Ovary (tissue), 9 donors: ENCODE results near the gene HS6ST2. TPM values are rescaled to one million over a fixed set of nuclear protein-coding genes. Genes with fewer than 3 reads are reported as not detected.

Source experiments
- DNase-seq, 5 donors: peaks; one replicate each; pipeline ENCODE4 v3.0.0-alpha.2; 2019 to 2020
- H3K27ac ChIP-seq, 2 donors: fragments of 200-600 bp; one replicate each; pipeline versions ENCODE4 v1.5.1 to v1.8.0; 2019 to 2022
- H3K27me3 ChIP-seq: fragments of 200-600 bp; one replicate; pipeline ENCODE4 v1.8.0; 2022
- H3K36me3 ChIP-seq: fragments of 200-600 bp; sonication (generic); one replicate; pipeline ENCODE4 v1.5.1; 2019
- H3K4me1 ChIP-seq: one replicate; pipeline ENCODE4 v1.8.1; 2013; ENCODE audit warnings: mild to moderate bottlenecking, moderate library complexity; ENCODE audit not compliant: insufficient read depth
- H3K4me3 ChIP-seq: fragments of 200-600 bp; sonication (generic); one replicate; pipeline ENCODE4 v1.5.1; 2017
- H3K9me3 ChIP-seq, 2 donors: fragments of 200-600 bp in 1 of 2; sonication (generic) in 1 of 2; one replicate each; pipeline versions ENCODE4 v1.5.1 to v1.8.1; 2013 to 2019; ENCODE audit warnings: mild to moderate bottlenecking in 1 of 2, moderate library complexity in 1 of 2
- EP300 ChIP-seq: sonication (generic); formaldehyde crosslinking; IDR thresholded peaks from one replicate; pipeline ENCODE4 v1.6.1; 2017; ENCODE audit warnings: antibody characterized with exemption
- POLR2A ChIP-seq: fragments of 450-650 bp; IDR thresholded peaks from one replicate; pipeline ENCODE4 v1.6.1; 2017; ENCODE audit warnings: antibody characterized with exemption, mild to moderate bottlenecking, moderate library complexity
- WGBS, 3 donors: extraction: QIAGEN DNeasy Blood & Tissue Kit in 1 of 3; methylation state at CpG; one replicate each; pipeline versions ENCODE4 v1.1.5 to v1.1.7; 2013 to 2017; 5-methylcytosine and 5-hydroxymethylcytosine counted together
- intact Hi-C, 4 donors: fragments of 100-400 bp; cut with DNase I; formaldehyde crosslinking; loops; one replicate each; pipeline versions ENCODE4 v1.11.0 to v1.15.1; 2022 to 2023
- polyA plus RNA-seq, 2 donors: library from polyadenylated mRNA; stranded (reverse); fragments of 200-250 nt in 1 of 2; fragments of 350-450 nt in 1 of 2; fragmentation: Illumina TruSeq in 1 of 2; extraction: RNeasy Lipid Tissue Mini Kit (QIAGEN cat#74804) in 1 of 2; gene quantifications; one replicate each; pipeline ENCODE4 v1.2.3, GENCODE V29; 2013 to 2014
- total RNA-seq, 7 donors: library from RNA; depleted of rRNA in 2 of 7; stranded (reverse); fragments of >200 nt in 2 of 7; fragmentation: NEBNext Ultra II Directional in 3 of 7; extraction: Animal tissue kit (Norgen Biotek cat#: 25700) in 3 of 7; gene quantifications; one replicate each; pipeline versions ENCODE4 v1.1.0 to v1.2.4, GENCODE V29; 2016 to 2023
- TF ChIP-seq, protein P1 (sequence below), 3 donors: fragments of 450-650 bp in 2 of 3; fragments of 200-600 bp in 1 of 3; IDR thresholded peaks; one replicate each; pipeline versions ENCODE4 v1.5.1 to v1.8.0; 2016 to 2022; ENCODE audit warnings: antibody characterized with exemption in 3 of 3, mild to moderate bottlenecking in 1 of 3
- donor health status: DM: no; HTN: no; CAD: no; lungs with moderate emphysema.
- donor health status: DM: no; HTN: no; CAD: no.
- donor health status: Bipolar disorder and iron deficiency.
- donor health status: DM: yes; HTN: yes; CAD: no.
- donor health status: DM: no; HTN: no; CAD: no.
- donor health status: DM: yes; HTN: yes; CAD: no.

HS6ST2 gene
- total and polyA plus RNA-seq, 9 donors: 5.9 to 29.0 (median 12.9) TPM

DNA sequence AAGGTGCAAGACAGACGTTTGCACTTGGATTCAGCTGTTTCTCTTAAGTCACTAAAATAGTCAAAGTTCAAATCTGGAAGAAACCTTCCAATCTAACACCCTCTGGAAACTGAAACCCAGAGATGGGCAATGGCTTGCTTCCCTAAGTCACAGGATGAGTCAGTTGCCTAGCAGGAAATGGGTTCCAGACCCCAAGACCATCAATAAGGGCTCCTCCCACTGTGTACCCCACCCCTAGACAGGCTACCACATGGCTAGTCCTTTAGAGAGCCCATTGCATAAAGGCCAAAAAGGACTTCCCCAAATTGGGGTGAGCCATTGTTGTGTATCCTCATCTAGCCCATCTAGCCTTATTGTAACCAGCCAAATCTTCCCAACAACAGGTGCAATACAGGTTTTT lies 216.2 kb downstream of the HS6ST2 start:
- TF ChIP-seq EP300: no peak
- no peak for TF ChIP-seq POLR2A
- TF ChIP-seq, protein P1, sequence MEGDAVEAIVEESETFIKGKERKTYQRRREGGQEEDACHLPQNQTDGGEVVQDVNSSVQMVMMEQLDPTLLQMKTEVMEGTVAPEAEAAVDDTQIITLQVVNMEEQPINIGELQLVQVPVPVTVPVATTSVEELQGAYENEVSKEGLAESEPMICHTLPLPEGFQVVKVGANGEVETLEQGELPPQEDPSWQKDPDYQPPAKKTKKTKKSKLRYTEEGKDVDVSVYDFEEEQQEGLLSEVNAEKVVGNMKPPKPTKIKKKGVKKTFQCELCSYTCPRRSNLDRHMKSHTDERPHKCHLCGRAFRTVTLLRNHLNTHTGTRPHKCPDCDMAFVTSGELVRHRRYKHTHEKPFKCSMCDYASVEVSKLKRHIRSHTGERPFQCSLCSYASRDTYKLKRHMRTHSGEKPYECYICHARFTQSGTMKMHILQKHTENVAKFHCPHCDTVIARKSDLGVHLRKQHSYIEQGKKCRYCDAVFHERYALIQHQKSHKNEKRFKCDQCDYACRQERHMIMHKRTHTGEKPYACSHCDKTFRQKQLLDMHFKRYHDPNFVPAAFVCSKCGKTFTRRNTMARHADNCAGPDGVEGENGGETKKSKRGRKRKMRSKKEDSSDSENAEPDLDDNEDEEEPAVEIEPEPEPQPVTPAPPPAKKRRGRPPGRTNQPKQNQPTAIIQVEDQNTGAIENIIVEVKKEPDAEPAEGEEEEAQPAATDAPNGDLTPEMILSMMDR (IDR thresholded peaks at IDR 0.05): no peak
- no peak for DNase-seq
- peaks cover 1% of the 10 kb centered on the region for H3K4me1 ChIP-seq
- H3K4me3 ChIP-seq: no peak overlapping the region
- no peaks in the 10 kb centered on the region for H3K9me3 ChIP-seq
- H3K27me3 ChIP-seq: no peaks in the 10 kb centered on the region
- no peak overlapping the region for H3K27ac ChIP-seq
- WGBS, 3 donors: 4 to 10% (median 5%) methylated on average over 1 of the region's 1 CpG
- intact Hi-C loops: loop anchor here in 1 of 4 donors (10.0 kb wide), 1 partner anchor 213 kb away; the partner anchor contains the start of gene HS6ST2
- H3K36me3 ChIP-seq: no peaks in the 10 kb centered on the region

DNA sequence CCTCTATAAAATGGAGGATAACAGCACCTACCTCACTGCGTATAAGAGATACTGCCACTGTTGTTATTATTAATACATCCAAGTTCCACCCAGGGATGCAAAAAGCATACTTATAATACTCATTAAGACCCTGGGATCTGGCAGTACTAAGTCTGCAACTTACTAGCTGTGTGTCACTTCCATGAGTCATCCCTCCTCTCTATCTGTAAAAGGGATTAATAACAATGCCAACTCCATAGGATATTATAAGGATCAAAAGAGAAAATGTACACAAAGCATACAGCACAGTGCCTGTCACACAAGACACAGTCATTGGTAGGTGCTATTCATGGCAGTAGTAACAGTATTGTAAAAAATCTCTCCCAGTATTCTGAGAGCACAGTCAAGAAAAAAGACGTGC lies 216.7 kb downstream of the HS6ST2 start:
- TF ChIP-seq POLR2A (no peak), EP300 (no peak)
- TF ChIP-seq, protein P1 (IDR thresholded peaks at IDR 0.05): no peak
- Histone ChIP-seq H3K36me3 (no peaks in the 10 kb centered on the region), H3K27ac (no peak overlapping the region), H3K4me1 (peaks cover 1% of the 10 kb centered on the region), H3K27me3 (no peaks in the 10 kb centered on the region), H3K9me3 (no peaks in the 10 kb centered on the region), H3K4me3 (no peak overlapping the region)
- DNase-seq: no peak
- 50 to 57% (median 56%) methylated on average over 2 of the region's 2 CpGs for WGBS, 3 donors
- intact Hi-C loops: loop anchor here in 1 of 4 donors (10.0 kb wide), 1 partner anchor 213 kb away; the partner anchor contains the start of gene HS6ST2

DNA sequence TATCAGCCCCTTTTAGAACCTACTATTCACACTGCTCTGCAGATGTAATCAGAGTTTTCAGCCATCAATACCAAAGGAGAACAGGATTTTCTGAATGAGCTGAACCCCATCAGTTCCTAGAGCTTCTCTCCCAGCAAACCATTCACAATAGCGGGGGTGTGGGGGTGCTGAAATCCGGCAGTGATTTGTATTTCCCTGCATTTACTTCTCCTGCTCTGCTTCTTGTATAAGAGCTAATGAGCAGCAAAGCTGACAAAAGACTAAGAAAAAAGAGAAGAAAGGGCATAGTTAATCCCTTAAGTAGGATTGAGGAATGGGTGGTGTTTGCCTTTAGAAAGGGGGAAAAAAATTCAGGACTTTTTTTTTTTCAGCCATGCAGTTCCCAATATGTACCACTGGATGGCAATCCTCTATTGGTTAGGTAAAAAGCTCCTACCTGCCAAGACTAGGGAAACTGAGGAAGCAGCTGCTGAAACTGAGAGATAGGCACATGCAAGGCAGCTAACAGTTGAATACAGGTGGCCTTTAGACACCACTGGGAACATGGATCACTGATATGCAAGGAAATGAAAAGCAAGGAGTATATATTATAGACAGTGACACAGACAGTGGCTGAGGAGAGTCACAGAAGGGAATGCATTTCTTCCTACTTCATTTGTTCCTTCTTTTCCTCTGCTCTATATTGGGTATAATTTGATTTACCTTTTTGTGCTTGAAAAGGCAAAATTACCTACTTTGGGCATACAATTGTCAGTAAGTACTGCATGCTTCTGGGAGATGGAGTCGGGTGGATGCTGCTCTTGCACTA lies 217.9 kb downstream of the HS6ST2 start:
- WGBS, 3 donors: 88 to 93% (median 89%) methylated on average over 3 of the region's 3 CpGs
- no peak overlapping the region for H3K4me3 ChIP-seq
- intact Hi-C loops: loop anchor here in 1 of 4 donors (10.0 kb wide), 1 partner anchor 214 kb away; the partner anchor contains the start of gene HS6ST2
- TF ChIP-seq EP300 (no peak), POLR2A (no peak)
- TF ChIP-seq, protein P1 (IDR thresholded peaks at IDR 0.05): peak in 2 of 3 donors; percentile 22 to 32
- no peak for DNase-seq
- no peaks in the 10 kb centered on the region for H3K9me3 ChIP-seq
- H3K27ac ChIP-seq: no peak overlapping the region
- H3K27me3 ChIP-seq: no peaks in the 10 kb centered on the region
- H3K4me1 ChIP-seq: peaks cover 1% of the 10 kb centered on the region
- H3K36me3 ChIP-seq: no peaks in the 10 kb centered on the region

DNA sequence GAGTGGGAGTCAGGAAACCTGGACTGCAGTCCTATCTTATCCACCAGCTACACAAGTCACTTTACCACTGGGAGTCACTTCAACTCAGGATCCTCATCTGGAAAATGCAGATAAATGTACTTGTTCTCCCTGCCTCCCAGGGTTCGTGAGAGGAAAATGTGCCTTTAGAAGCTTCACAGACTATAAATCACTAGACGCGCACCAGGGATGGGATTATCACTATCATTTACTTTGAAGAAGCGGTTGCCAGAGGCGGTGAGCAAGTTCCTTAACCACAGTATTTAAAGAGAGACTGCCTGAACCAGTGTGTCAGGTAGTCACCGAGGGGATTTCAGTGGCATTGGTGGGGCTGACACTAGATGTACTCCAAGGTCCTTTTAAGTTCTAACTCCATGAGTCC lies 219.5 kb downstream of the HS6ST2 start:
- WGBS, 3 donors: 72 to 75% (median 74%) methylated on average over 6 of the region's 6 CpGs
- intact Hi-C loops: no loop called here

More for the DNA sequence above, 219.5 kb downstream of the HS6ST2 start:
- Histone ChIP-seq H3K27me3 (no peaks in the 10 kb centered on the region), H3K36me3 (no peaks in the 10 kb centered on the region), H3K4me3 (no peak overlapping the region), H3K4me1 (no peaks in the 10 kb centered on the region), H3K9me3 (no peaks in the 10 kb centered on the region), H3K27ac (no peak overlapping the region)
- no peak for DNase-seq
- TF ChIP-seq POLR2A (no peak), EP300 (no peak)
- TF ChIP-seq, protein P1 (IDR thresholded peaks at IDR 0.05): no peak
